HepG2 (cell line): ENCODE data around the gene SNCA. TPM values are rescaled to one million over a fixed set of nuclear protein-coding genes. Genes with fewer than 3 reads are reported as not detected.

ENCODE experiments used
- ATAC-seq: fragments of 200-7000 bp; cut with Tn5 transposase; 3 replicates; pipeline ENCODE4 v1.9.1; 2020; ENCODE audit warnings: mild to moderate bottlenecking, moderate library complexity
- BruUV-seq: library from RNA; stranded (reverse); fragments of 400-500 nt; replicated peaks from 2 replicates; lab custom pipeline; 2021; lab: Mats Ljungman, UMichigan
- CTCF ChIA-PET: fragments of 300-600 bp; formaldehyde crosslinking; extraction: SDS; loops from one replicate; lab custom pipeline; 2021; ENCODE audit warnings: low total read pairs, inconsistent platforms, low intra/inter-chr PET ratio; lab: Yijun Ruan, JAX
- POLR2A ChIA-PET: fragments of 350-600 bp; sonication (Branson Sonifier 250); formaldehyde crosslinking; loops from one replicate; lab custom pipeline; 2020; ENCODE audit warnings: antibody characterized with exemption, inconsistent platforms; lab: Yijun Ruan, JAX
- DNase-seq: peaks from one replicate; pipeline ENCODE4 v3.0.0-alpha.2; 2015; ENCODE audit warnings: low spot score
- FAIRE-seq: peaks from 3 replicates; lab custom pipeline; 2011; peaks lifted over from hg19 to GRCh38; lab: Jason Lieb, UNC
- H2AFZ ChIP-seq: one replicate; pipeline ENCODE4 v1.6.1; 2011; ENCODE audit warnings: low read length, inconsistent platforms
- H3K27ac ChIP-seq: fragments of 300-600 bp; 3 replicates; pipeline ENCODE4 v1.8.0; 2011; ENCODE audit warnings: mixed run types, mild to moderate bottlenecking, mixed read lengths, low read length, inconsistent platforms; ENCODE audit not compliant: insufficient read depth; ENCODE audit errors: extremely low read length
- H3K27me3 ChIP-seq, 2 experiments: fragments of 200-600 bp in 1 of 2; 2 replicates in 1 of 2; 3 replicates in 1 of 2; pipeline versions ENCODE4 v1.6.0 to v1.8.0; 2011; ENCODE audit warnings: low read length in 2 of 2, mild to moderate bottlenecking in 2 of 2, moderate library complexity in 2 of 2, inconsistent platforms in 1 of 2; ENCODE audit not compliant: insufficient read depth in 2 of 2, control insufficient read depth in 1 of 2
- H3K36me3 ChIP-seq, 2 experiments: fragments of 200-600 bp in 1 of 2; replicated peaks in 1 of 2; 2 replicates in 1 of 2; 3 replicates in 1 of 2; pipeline versions ENCODE4 v1.5.1 to v1.8.0; 2011; ENCODE audit warnings: low read length in 2 of 2, inconsistent platforms in 1 of 2; ENCODE audit not compliant: insufficient read depth in 2 of 2, control insufficient read depth in 1 of 2
- H3K4me1 ChIP-seq: 2 replicates; pipeline ENCODE4 v1.5.1; 2012; ENCODE audit warnings: low read length, inconsistent platforms; ENCODE audit not compliant: insufficient read depth
- H3K4me2 ChIP-seq: 2 replicates; pipeline ENCODE4 v1.6.0; 2011; ENCODE audit warnings: low read depth, low read length, inconsistent platforms
- H3K4me3 ChIP-seq, 3 experiments: fragments of 200-600 bp in 1 of 3; sonication (generic), shearing (Covaris generic) in 1 of 3; replicated peaks in 1 of 3; 2 replicates each; pipeline ENCODE4 v1.5.1; 2011 to 2016; ENCODE audit warnings: low read length in 3 of 3, inconsistent platforms in 2 of 3, low read depth in 2 of 3, mild to moderate bottlenecking in 2 of 3, control low read depth in 1 of 3, mixed read lengths in 1 of 3; ENCODE audit not compliant: insufficient read depth in 1 of 3
- H3K79me2 ChIP-seq: one replicate; pipeline ENCODE4 v1.6.1; 2011; ENCODE audit warnings: low read length, inconsistent platforms; ENCODE audit not compliant: insufficient read depth
- H3K9ac ChIP-seq: 2 replicates; pipeline ENCODE4 v1.6.0; 2011; ENCODE audit warnings: mild to moderate bottlenecking, low read depth, low read length, inconsistent platforms; ENCODE audit not compliant: insufficient read depth
- H3K9me3 ChIP-seq: 2 replicates; pipeline ENCODE4 v1.5.1; 2012; ENCODE audit warnings: mild to moderate bottlenecking, low read length
- H4K20me1 ChIP-seq: 2 replicates; pipeline ENCODE4 v1.6.0; 2011; ENCODE audit warnings: inconsistent platforms, mild to moderate bottlenecking, low read length, moderate library complexity; ENCODE audit not compliant: insufficient read depth
- GTF3A ChIP-seq: sonication (generic); formaldehyde crosslinking; conservative IDR thresholded peaks from 2 replicates; pipeline ENCODE4 v1.4.0; 2020; ENCODE audit warnings: mild to moderate bottlenecking, missing genetic modification reagents
- ISL2 ChIP-seq: sonication (generic); formaldehyde crosslinking; IDR thresholded peaks from 2 replicates; pipeline ENCODE4 v1.5.0; 2020; ENCODE audit warnings: missing genetic modification reagents
- MAFF ChIP-seq: IDR thresholded peaks from 2 replicates; pipeline ENCODE4 v1.6.1; 2011; ENCODE audit warnings: low read depth, low read length, improper control_type of control experiment
- MAFK ChIP-seq, 2 experiments: IDR thresholded peaks in 1 of 2; conservative IDR thresholded peaks in 1 of 2; 2 replicates each; pipeline ENCODE4 v1.6.1; 2011; ENCODE audit warnings: improper control_type of control experiment in 2 of 2, low read length in 2 of 2
- REL ChIP-seq: sonication (generic); formaldehyde crosslinking; conservative IDR thresholded peaks from 2 replicates; pipeline ENCODE4 v1.8.0; 2022; ENCODE audit warnings: mild to moderate bottlenecking, missing genetic modification reagents, moderate library complexity
- SP4 ChIP-seq: sonication (generic); formaldehyde crosslinking; IDR thresholded peaks from 2 replicates; pipeline ENCODE4 v1.8.1; 2023; ENCODE audit warnings: mild to moderate bottlenecking, missing genetic modification reagents
- SRY ChIP-seq: sonication (generic); formaldehyde crosslinking; IDR thresholded peaks from 2 replicates; pipeline ENCODE4 v1.8.0; 2022; ENCODE audit warnings: mild to moderate bottlenecking, missing genetic modification reagents
- XRCC5 ChIP-seq: fragments of 200-400 bp; formaldehyde crosslinking; optimal IDR thresholded peaks from 2 replicates; pipeline ENCODE3; 2017; ENCODE audit warnings: mild to moderate bottlenecking, low read length
- ZNF468 ChIP-seq: sonication (generic); formaldehyde crosslinking; IDR thresholded peaks from 2 replicates; pipeline ENCODE4 v1.8.0; 2022; ENCODE audit warnings: mild to moderate bottlenecking, moderate library complexity, missing genetic modification reagents
- ZNF564 ChIP-seq: sonication (generic); formaldehyde crosslinking; IDR thresholded peaks from 2 replicates; pipeline ENCODE4 v1.8.1; 2023; ENCODE audit warnings: mild to moderate bottlenecking, missing genetic modification reagents
- ZNF782 ChIP-seq: sonication (generic); formaldehyde crosslinking; IDR thresholded peaks from 2 replicates; pipeline ENCODE4 v1.4.0; 2020; ENCODE audit warnings: missing genetic modification reagents, mild to moderate bottlenecking, borderline replicate concordance
- WGBS: methylation state at CpG from one replicate; pipeline ENCODE4 v1.1.6; 2017; ENCODE audit warnings: low lambda C conversion rate; 5-methylcytosine and 5-hydroxymethylcytosine counted together
- in situ Hi-C: cut with HindIII; loops from 2 replicates; pipeline ENCODE4 v1.10.0; 2017; ENCODE audit warnings: low pct_unique_long_range_greater_than_20kb; ENCODE audit not compliant: extremely low pct_ligation_motif_present
- intact Hi-C: fragments of 100-400 bp; cut with micrococcal nuclease; formaldehyde crosslinking; loops from one replicate; pipeline ENCODE4 v1.10.0; 2022; ENCODE audit not compliant: unreplicated experiment
- polyA plus RNA-seq, 8 experiments: library from polyadenylated mRNA; depleted of rRNA in 3 of 8; stranded (reverse) in 7 of 8; unstranded in 1 of 8; fragments of >200 nt; fragmentation: Illumina TruSeq in 4 of 8; extraction: Trizol in 4 of 8; gene quantifications; 2 replicates each; pipeline versions ENCODE4 v1.2.1 to v1.2.3, GENCODE V29; 2011 to 2016; ENCODE audit warnings: low read depth in 4 of 8, missing spikeins in 1 of 8, mixed read lengths in 1 of 8; ENCODE audit not compliant: insufficient read depth in 1 of 8
- total RNA-seq, 5 experiments: library from RNA; depleted of rRNA; stranded (reverse); fragments of >200 nt; fragmentation: Illumina TruSeq; extraction: Trizol; gene quantifications; 2 replicates each; pipeline ENCODE4 v1.2.3, GENCODE V29; 2016; ENCODE audit warnings: low read depth in 1 of 5
- TF ChIP-seq, protein P1 (sequence below), 2 experiments: fragments of 450-650 bp in 1 of 2; sonication (generic) in 1 of 2; formaldehyde crosslinking; IDR thresholded peaks; 2 replicates each; pipeline versions ENCODE4 v1.5.0 to v1.8.0; 2020 to 2022; ENCODE audit warnings: mild to moderate bottlenecking in 1 of 2, missing genetic modification reagents in 1 of 2
- TF ChIP-seq, protein P2 (sequence below): sonication (generic); formaldehyde crosslinking; IDR thresholded peaks from 2 replicates; pipeline ENCODE4 v1.4.0; 2020; ENCODE audit warnings: missing genetic modification reagents

The SNCA gene
- total and polyA plus RNA-seq, 2 of the 13 experiments (the other 11 are each of a cell fraction or from before 2014, with no cell fraction given): not detected

DNA sequence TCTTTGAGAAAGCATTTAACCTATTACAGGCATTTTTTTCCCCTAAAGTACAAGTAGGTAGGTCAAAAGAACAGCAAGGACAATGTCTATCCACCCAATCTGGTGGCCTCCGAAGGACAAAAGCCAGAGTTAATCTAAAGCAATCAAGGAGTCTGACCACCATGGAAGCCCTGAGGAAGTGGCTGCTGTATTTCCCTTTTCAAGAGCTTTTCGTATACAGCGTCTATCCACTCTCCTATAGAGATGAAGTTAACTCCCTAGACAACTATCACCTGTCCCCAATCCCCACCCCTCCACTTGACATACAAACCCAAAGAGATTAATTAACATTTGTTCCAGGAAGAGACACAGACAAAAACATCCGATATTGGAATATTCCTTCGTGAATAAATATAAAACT lies 85.5 kb downstream of the SNCA start (continued):
- TF ChIP-seq ZNF782 (CRISPR knock-in tag): no peak
- TF ChIP-seq REL (CRISPR knock-in tag): no peak
- no peak for TF ChIP-seq SP4
- TF ChIP-seq ISL2: no peak
- TF ChIP-seq, protein P1, sequence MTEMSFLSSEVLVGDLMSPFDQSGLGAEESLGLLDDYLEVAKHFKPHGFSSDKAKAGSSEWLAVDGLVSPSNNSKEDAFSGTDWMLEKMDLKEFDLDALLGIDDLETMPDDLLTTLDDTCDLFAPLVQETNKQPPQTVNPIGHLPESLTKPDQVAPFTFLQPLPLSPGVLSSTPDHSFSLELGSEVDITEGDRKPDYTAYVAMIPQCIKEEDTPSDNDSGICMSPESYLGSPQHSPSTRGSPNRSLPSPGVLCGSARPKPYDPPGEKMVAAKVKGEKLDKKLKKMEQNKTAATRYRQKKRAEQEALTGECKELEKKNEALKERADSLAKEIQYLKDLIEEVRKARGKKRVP (CRISPR knock-in tag; IDR thresholded peaks at IDR 0.05): no peak
- no peak for TF ChIP-seq GTF3A (CRISPR knock-in tag)
- TF ChIP-seq, all 625 proteins: peak for 0

DNA sequence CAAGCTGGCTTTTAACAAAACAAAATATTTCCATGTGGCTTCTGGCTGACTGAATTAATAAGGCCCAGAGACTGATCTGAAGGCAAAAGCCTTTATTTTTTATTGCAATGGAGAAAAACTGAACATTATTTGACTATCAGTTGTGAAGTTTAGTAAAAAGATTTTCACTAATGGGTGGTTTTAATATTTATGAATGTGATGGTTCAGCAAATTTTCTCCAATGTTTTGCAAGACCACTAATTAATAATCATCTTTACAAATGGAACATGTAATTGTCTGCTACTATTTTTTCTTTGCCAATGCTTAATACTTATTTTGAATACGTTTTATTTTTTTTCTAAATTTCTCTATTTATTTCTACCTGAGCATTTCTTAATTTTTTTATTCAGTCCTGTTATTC lies 90.6 kb downstream of the SNCA start:
- Histone ChIP-seq H4K20me1 (no peaks in the 10 kb centered on the region), H3K27me3 (no peaks in the 10 kb centered on the region), H3K4me2 (no peak overlapping the region), H2AFZ (no peak overlapping the region), H3K9ac (no peak overlapping the region), H3K4me3 (no peak overlapping the region), H3K27ac (no peak overlapping the region), H3K9me3 (no peaks in the 10 kb centered on the region)
- 0% methylated on average over 1 of the region's 1 CpG for WGBS
- no peak for ATAC-seq
- no TSS peak for BruUV-seq
- POLR2A ChIA-PET: no interaction called here
- TF ChIP-seq MAFK (conservative IDR thresholded peaks at IDR 0.05 in 1 of 2, IDR thresholded peaks at IDR 0.05 in 1 of 2; ENCODE audit: low read length in 2 of 2) (peak; percentile 42 to 77; a peak in 3 of 4 replicates), SRY (no peak), ZNF468 (CRISPR knock-in tag) (no peak), XRCC5 (no peak), MAFF (peak; percentile 65), ZNF564 (CRISPR knock-in tag) (no peak)
- TF ChIP-seq, protein P2, sequence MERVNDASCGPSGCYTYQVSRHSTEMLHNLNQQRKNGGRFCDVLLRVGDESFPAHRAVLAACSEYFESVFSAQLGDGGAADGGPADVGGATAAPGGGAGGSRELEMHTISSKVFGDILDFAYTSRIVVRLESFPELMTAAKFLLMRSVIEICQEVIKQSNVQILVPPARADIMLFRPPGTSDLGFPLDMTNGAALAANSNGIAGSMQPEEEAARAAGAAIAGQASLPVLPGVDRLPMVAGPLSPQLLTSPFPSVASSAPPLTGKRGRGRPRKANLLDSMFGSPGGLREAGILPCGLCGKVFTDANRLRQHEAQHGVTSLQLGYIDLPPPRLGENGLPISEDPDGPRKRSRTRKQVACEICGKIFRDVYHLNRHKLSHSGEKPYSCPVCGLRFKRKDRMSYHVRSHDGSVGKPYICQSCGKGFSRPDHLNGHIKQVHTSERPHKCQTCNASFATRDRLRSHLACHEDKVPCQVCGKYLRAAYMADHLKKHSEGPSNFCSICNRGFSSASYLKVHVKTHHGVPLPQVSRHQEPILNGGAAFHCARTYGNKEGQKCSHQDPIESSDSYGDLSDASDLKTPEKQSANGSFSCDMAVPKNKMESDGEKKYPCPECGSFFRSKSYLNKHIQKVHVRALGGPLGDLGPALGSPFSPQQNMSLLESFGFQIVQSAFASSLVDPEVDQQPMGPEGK: no peak
- TF ChIP-seq, all 625 proteins: peak for 2
- no peaks in the 10 kb centered on the region for H3K79me2 ChIP-seq
- H3K36me3 ChIP-seq: no peaks in the 10 kb centered on the region
- intact Hi-C loops (no loop called here), in situ Hi-C loops (no loop called here)
- DNase-seq: no peak
- CTCF ChIA-PET: no interaction called here
- no peak for FAIRE-seq
- H3K4me1 ChIP-seq: no peaks in the 10 kb centered on the region
